GM12801 (cell line): ENCODE data around the gene FUT8.

ENCODE experiments used
- TF ChIP-seq, protein P1 (sequence below): IDR thresholded peaks from one replicate; pipeline ENCODE4 v1.5.1; 2011; ENCODE audit warnings: control low read depth; ENCODE audit not compliant: insufficient read length; ENCODE audit errors: extremely low read depth

The FUT8 gene

DNA sequence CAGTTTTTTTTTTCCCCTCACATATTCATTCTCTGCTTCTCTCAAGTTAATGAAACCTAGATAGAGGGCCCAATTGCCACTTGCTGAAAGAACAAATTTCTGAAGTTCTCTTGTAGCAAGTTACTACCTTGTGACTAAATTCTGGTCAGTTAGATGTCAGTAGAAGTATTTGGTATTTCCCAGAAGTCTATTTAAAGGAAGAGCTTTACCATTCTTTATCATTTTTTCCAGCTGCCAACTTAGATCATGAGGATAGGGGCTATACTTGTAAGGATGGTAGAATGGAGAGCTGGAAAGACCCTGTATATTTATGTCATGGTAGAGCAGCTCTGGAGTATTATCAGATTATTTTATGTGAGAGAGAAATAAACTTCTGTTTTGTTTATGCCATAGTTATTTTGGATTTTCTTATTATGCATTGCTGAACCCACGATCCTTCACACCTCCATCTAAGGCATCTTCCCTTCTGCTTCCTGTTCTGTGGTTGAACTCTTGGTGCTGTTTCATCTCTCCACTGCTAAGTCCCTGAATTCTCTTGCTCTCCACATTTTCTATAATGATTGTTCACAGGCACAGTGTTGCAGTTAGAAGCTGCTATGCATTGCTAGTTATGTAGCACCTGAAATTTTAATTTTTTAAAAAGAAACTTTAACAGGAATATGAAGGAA is 25.9 kb downstream of the FUT8 start:
- TF ChIP-seq, protein P1, sequence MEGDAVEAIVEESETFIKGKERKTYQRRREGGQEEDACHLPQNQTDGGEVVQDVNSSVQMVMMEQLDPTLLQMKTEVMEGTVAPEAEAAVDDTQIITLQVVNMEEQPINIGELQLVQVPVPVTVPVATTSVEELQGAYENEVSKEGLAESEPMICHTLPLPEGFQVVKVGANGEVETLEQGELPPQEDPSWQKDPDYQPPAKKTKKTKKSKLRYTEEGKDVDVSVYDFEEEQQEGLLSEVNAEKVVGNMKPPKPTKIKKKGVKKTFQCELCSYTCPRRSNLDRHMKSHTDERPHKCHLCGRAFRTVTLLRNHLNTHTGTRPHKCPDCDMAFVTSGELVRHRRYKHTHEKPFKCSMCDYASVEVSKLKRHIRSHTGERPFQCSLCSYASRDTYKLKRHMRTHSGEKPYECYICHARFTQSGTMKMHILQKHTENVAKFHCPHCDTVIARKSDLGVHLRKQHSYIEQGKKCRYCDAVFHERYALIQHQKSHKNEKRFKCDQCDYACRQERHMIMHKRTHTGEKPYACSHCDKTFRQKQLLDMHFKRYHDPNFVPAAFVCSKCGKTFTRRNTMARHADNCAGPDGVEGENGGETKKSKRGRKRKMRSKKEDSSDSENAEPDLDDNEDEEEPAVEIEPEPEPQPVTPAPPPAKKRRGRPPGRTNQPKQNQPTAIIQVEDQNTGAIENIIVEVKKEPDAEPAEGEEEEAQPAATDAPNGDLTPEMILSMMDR = no peak

DNA sequence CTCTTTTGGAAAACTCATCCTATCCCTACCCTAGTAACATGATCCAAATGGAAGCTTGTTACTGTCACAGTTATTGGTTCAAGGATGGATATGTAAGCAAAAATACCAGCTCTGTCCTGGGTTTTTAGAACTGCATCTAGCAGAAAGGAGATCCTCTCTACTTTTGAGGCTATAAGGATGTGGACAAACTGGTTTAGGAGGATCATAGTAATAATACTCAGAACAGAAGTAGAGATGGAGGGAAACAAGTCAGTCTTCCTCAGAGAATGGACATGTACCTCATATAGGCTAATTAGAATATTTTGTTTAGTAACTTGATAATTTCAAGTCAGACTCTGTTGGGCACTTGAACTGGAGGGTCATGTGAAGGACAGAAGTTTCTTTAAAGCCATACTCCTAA is 26.6 kb downstream of the FUT8 start:
- TF ChIP-seq, protein P1 = no peak

DNA sequence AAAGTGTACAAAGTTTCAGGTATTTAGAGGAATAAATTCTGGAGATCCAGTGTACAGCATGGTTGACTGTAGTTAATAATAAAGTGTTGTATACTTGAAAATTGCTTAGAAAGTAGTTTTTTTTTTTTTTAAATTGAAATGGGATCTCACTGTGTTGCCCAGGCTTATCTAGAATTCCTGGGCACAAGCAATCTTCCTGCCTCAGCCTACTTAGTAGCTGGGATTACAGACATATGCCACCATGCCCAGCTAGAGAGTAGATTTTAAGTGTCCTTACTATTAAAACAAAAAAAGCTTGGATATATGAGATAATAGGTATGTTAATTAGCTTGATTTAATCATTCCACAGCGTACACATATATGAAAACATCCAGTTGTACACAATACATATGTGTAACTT is 27.7 kb downstream of the FUT8 start:
- TF ChIP-seq, protein P1 = no peak

DNA sequence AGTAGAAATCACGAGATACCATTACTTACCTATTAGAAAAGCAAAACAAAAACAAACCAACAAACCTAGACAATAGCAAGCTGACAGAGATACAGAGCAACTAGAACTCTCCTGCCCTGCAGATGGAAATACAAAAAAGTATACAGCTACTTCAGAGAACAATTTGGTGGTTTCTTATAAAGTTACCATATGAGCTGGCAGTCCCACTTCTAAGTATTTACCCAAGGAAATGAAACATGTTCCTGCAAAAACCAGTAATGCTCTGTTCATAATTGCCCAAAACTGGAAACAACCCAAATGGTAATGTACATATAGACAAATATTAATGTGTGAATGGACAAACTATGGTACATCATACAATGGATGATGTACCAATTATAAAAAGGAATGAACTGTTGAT is 31.7 kb downstream of the FUT8 start:
- TF ChIP-seq, protein P1 = no peak

DNA sequence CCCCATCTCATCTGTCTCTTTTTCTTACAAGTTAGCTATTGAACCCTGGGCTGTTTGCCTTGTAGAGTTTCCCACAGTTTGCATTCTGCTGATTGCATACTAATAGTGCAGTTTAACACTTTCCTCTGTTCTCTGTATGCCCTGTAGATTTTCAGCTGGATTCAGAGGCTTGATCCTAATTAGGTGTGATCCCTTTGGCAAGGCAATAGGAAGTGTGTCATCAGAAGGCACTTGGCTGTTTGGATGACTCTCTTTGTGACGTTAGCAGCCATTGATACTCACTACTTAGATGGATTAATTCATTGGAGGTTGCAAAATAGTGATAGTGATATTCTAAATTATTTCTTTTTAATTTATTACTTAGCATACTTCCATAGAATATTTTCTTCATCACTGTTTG is 33.6 kb downstream of the FUT8 start:
- TF ChIP-seq, protein P1 = no peak

DNA sequence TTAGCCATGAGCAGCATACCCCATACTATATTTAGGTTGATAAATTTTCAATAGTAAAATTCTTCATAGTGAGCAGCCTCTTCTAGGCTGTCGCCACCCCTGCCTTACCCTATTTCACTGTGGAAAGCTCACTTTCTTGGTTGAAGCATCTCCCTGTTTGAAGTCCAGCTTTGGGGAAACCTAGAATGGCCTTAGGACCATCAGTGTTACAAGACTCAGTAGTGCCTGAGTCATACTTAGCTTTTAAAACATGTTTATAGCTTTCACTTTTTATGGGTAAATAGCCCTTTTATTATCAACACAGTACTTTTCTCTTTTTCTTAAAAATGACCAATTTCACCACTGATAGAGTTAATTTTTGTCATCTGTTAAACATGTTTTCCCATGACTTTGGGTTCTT is 37.1 kb downstream of the FUT8 start:
- TF ChIP-seq, protein P1 = no peak

DNA sequence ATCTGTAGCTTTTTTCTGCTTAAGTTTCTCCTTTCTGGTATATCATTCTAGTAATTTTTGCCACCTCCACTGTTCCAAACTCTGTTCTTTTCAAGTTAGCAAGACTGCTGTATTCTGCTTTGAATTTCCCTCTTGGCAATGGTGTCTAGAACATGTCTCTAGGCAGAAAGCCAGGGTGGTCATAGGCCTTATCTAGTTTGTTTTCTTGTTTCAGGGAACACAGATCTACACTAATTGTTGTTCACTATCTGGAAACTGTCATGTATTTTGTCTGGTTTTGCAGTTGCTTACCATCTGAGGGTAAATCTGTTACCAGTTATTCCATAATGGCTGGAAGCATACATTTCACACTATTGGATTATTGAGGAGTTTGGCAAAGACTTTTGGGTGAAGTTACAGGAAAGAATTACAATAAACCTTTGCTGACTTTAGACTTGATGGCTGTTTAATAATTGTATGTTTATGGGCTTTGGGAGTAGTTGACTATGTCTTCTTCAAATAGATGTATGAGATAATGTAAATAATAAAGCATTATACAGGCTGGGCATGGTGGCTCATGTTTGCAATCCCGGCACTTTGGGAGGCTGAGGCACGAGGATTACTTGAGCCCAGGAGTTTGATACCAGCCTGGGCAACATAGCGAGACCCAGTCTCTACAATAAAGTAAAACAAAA is 41.4 kb downstream of the FUT8 start:
- TF ChIP-seq, protein P1 = no peak
